Keratinocyte (primary cell): ENCODE results near the gene HMCN2.

Experiments used
- EZH2 ChIP-seq: IDR thresholded peaks from one replicate; pipeline ENCODE4 v1.6.1; 2012; ENCODE audit warnings: inconsistent platforms, mild to moderate bottlenecking, low read length, moderate library complexity
- TF ChIP-seq, protein P1 (sequence below), 3 experiments: IDR thresholded peaks in 1 of 3; conservative IDR thresholded peaks in 1 of 3; optimal IDR thresholded peaks in 1 of 3; 2 replicates in 2 of 3; 3 replicates in 1 of 3; pipeline versions ENCODE3 to v1.5.1; 2011; ENCODE audit warnings: low read length in 3 of 3, mild to moderate bottlenecking in 3 of 3, moderate library complexity in 2 of 3, control low read depth in 1 of 3, inconsistent platforms in 1 of 3; ENCODE audit not compliant: insufficient read depth in 2 of 3; ENCODE audit errors: extremely low read depth in 1 of 3

DNA sequence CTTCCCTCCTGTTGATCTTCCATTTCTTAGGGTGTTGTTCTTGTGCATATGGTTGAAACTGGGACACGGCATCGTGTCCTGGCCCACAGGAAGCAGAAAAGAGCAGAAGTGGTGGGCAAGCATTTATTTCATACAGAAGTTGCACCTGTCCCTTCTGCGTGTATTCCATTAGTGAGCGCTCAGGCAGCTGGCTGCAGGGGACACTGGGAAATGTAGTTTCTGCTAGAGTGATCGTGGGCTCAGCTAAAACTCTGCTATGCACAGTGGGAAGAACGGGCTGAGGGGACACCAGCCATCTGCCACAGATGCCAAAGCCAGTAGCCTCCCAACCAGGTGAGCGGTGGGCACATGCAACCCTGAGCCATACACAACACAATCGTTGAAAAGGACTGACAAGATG, 121.8 kb downstream of the HMCN2 start:
- TF ChIP-seq, protein P1, sequence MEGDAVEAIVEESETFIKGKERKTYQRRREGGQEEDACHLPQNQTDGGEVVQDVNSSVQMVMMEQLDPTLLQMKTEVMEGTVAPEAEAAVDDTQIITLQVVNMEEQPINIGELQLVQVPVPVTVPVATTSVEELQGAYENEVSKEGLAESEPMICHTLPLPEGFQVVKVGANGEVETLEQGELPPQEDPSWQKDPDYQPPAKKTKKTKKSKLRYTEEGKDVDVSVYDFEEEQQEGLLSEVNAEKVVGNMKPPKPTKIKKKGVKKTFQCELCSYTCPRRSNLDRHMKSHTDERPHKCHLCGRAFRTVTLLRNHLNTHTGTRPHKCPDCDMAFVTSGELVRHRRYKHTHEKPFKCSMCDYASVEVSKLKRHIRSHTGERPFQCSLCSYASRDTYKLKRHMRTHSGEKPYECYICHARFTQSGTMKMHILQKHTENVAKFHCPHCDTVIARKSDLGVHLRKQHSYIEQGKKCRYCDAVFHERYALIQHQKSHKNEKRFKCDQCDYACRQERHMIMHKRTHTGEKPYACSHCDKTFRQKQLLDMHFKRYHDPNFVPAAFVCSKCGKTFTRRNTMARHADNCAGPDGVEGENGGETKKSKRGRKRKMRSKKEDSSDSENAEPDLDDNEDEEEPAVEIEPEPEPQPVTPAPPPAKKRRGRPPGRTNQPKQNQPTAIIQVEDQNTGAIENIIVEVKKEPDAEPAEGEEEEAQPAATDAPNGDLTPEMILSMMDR (optimal IDR thresholded peaks at IDR 0.05 in 1 of 3, IDR thresholded peaks at IDR 0.05 in 1 of 3, conservative IDR thresholded peaks at IDR 0.05 in 1 of 3; ENCODE audit: extremely low read depth in 1 of 3, insufficient read depth in 2 of 3, low read length in 3 of 3), result no peak
- TF ChIP-seq EZH2, result no peak
